GM23248 (cell line): Measurements from ENCODE around the gene RINL.

Experiments
- EZH2 ChIP-seq: fragments of 200-600 bp; sonication (generic); IDR thresholded peaks from 2 replicates; pipeline ENCODE4 v1.6.1; 2018; ENCODE audit warnings: antibody characterized with exemption, mild to moderate bottlenecking; ENCODE audit not compliant: insufficient read depth, poor library complexity, severe bottlenecking
- EZH2phosphoT487 ChIP-seq: fragments of 200-600 bp; sonication (generic); IDR thresholded peaks from 2 replicates; pipeline ENCODE4 v1.6.1; 2018; ENCODE audit warnings: antibody characterized with exemption, moderate library complexity, mild to moderate bottlenecking, low read depth; ENCODE audit not compliant: insufficient read depth

DNA sequence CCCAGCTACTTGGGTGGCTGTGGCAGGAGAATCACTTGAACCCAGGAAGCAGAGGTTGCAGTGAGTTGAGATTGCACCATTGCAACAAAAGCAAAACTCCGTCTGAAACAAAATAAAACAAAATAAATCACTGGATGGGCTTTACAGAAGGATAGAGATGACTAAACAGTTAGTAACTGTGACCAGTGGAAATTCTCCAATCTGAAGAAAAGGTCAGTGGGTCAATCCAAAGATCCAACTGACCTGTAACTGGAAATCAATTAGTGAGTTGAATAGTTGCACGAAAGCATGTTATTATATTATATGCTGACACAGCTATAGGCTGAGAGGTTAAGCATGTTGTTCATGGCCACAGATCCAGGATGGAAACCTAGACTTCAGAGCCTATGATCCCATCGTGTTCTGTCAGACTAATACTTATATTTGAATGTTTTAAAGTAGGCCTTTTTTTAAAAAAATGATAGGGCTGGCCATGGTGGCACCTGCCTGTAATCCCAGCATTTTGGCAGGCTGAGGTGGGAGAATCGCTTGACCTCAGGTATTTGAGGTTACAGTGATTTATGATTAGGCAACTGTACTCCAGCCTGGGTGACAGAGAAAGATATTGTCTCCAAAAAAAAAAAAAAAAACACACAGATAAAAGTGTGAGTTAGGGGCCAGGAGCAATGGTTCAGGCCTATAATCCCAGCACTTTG, 47.9 kb downstream of the RINL start:
- no peak for TF ChIP-seq EZH2
- no peak for TF ChIP-seq EZH2phosphoT487
